ENCODE results near the gene MXD1. TPM values are rescaled to one million over a fixed set of nuclear protein-coding genes. Genes with fewer than 3 reads are reported as not detected.

MXD1 gene
- total and polyA plus RNA-seq, 2 experiments from 2014 or later: 1.8 to 3.9 TPM

DNA sequence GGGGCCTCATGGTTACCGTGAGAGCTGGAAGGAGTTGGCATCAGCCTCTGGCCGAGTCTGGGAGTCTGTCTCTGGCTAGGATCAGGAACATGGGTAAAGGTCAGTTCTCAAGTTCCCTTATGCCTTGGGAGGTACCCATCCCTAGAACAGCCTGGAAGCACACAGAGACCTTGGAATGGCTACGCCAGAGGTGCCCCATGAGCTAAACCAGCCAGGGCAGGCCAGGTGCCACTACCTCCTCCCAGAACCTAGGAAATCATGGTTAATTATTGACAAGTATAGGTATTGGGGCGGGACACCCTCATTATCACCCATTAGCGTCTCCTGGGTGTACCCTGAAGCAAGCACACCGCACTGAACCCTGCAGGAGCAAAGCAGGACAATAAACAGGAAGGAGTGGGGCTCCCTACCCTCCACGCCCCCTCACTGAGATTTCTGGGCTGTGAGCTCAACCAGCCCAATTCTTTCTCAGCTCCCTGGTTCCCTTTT lies 49.5 kb downstream of the MXD1 start:
- no peaks in the 10 kb centered on the region for H3F3A ChIP-seq (replicated peaks; ENCODE audit: low read depth)
- Mint-ChIP-seq H3K27ac (peak overlapping the region; percentile 67; the same call in 1 of the 2 replicates), H3K36me3 (ENCODE audit: low read depth) (no peaks in the 10 kb centered on the region; the same call in 2 of the 3 replicates), H3K9me3 (no peaks in the 10 kb centered on the region), H3K4me1 (peaks cover 15% of the 10 kb centered on the region), H3K27me3 (ENCODE audit: insufficient read depth, low read depth, poor library complexity) (peaks cover 8% of the 10 kb centered on the region), H3K4me3 (no peak overlapping the region)
- no peak overlapping the region for H3K27ac ChIP-seq (ENCODE audit: low read depth)
- peaks cover 9% of the 10 kb centered on the region; the same call in 1 of the 2 replicates for H3K4me1 ChIP-seq (ENCODE audit: insufficient read depth)
- H3K9me2 ChIP-seq (ENCODE audit: insufficient read depth): peaks cover 17% of the 10 kb centered on the region
- no peaks in the 10 kb centered on the region for H3K27me3 ChIP-seq (ENCODE audit: insufficient read depth)
- H3K36me3 ChIP-seq (ENCODE audit: insufficient read depth): no peaks in the 10 kb centered on the region
- DNase-seq (ENCODE audit: low spot score) (no peak), ATAC-seq (no peak)
- H2AFZ ChIP-seq: 0 out of 2 replicates have a peak overlapping the region, but pooled peaks have one; percentile 43
- no peaks in the 10 kb centered on the region for H4K20me1 ChIP-seq (replicated peaks; ENCODE audit: insufficient read depth)
- no peaks in the 10 kb centered on the region for H3K79me2 ChIP-seq (replicated peaks; ENCODE audit: insufficient read depth)
- no peak overlapping the region for H3K4me3 ChIP-seq
- no peak for TF ChIP-seq NANOG (IDR thresholded peaks at IDR 0.05; ENCODE audit: borderline replicate concordance)
- no peak for TF ChIP-seq JUNB (IDR thresholded peaks at IDR 0.05; ENCODE audit: unreplicated experiment)
- TF ChIP-seq, protein P1, sequence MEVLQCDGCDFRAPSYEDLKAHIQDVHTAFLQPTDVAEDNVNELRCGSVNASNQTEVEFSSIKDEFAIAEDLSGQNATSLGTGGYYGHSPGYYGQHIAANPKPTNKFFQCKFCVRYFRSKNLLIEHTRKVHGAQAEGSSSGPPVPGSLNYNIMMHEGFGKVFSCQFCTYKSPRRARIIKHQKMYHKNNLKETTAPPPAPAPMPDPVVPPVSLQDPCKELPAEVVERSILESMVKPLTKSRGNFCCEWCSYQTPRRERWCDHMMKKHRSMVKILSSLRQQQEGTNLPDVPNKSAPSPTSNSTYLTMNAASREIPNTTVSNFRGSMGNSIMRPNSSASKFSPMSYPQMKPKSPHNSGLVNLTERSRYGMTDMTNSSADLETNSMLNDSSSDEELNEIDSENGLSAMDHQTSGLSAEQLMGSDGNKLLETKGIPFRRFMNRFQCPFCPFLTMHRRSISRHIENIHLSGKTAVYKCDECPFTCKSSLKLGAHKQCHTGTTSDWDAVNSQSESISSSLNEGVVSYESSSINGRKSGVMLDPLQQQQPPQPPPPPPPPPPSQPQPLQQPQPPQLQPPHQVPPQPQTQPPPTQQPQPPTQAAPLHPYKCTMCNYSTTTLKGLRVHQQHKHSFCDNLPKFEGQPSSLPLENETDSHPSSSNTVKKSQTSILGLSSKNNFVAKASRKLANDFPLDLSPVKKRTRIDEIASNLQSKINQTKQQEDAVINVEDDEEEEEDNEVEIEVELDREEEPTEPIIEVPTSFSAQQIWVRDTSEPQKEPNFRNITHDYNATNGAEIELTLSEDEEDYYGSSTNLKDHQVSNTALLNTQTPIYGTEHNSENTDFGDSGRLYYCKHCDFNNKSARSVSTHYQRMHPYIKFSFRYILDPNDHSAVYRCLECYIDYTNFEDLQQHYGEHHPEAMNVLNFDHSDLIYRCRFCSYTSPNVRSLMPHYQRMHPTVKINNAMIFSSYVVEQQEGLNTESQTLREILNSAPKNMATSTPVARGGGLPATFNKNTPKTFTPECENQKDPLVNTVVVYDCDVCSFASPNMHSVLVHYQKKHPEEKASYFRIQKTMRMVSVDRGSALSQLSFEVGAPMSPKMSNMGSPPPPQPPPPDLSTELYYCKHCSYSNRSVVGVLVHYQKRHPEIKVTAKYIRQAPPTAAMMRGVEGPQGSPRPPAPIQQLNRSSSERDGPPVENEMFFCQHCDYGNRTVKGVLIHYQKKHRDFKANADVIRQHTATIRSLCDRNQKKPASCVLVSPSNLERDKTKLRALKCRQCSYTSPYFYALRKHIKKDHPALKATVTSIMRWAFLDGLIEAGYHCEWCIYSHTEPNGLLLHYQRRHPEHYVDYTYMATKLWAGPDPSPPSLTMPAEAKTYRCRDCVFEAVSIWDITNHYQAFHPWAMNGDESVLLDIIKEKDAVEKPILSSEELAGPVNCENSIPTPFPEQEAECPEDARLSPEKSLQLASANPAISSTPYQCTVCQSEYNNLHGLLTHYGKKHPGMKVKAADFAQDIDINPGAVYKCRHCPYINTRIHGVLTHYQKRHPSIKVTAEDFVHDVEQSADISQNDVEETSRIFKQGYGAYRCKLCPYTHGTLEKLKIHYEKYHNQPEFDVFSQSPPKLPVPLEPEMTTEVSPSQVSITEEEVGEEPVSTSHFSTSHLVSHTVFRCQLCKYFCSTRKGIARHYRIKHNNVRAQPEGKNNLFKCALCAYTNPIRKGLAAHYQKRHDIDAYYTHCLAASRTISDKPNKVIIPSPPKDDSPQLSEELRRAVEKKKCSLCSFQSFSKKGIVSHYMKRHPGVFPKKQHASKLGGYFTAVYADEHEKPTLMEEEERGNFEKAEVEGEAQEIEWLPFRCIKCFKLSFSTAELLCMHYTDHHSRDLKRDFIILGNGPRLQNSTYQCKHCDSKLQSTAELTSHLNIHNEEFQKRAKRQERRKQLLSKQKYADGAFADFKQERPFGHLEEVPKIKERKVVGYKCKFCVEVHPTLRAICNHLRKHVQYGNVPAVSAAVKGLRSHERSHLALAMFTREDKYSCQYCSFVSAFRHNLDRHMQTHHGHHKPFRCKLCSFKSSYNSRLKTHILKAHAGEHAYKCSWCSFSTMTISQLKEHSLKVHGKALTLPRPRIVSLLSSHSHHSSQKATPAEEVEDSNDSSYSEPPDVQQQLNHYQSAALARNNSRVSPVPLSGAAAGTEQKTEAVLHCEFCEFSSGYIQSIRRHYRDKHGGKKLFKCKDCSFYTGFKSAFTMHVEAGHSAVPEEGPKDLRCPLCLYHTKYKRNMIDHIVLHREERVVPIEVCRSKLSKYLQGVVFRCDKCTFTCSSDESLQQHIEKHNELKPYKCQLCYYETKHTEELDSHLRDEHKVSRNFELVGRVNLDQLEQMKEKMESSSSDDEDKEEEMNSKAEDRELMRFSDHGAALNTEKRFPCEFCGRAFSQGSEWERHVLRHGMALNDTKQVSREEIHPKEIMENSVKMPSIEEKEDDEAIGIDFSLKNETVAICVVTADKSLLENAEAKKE (CRISPR knock-in tag; IDR thresholded peaks at IDR 0.05): no peak
- TF ChIP-seq CREB1 (CRISPR knock-in tag; IDR thresholded peaks at IDR 0.05; ENCODE audit: low read depth): no peak
- TF ChIP-seq STAT1 (IDR thresholded peaks at IDR 0.05; ENCODE audit: unreplicated experiment): no peak
- H3K4me2 ChIP-seq: no peak overlapping the region

All from GM23338 (cell line).